HepG2 (cell line): ENCODE measurements around the gene CEL. TPM values are rescaled to one million over a fixed set of nuclear protein-coding genes. Genes with fewer than 3 reads are reported as not detected.

ENCODE experiments used
- ARNT2 ChIP-seq: sonication (generic); formaldehyde crosslinking; IDR thresholded peaks from 2 replicates; pipeline ENCODE4 v1.8.0; 2022; ENCODE audit warnings: mild to moderate bottlenecking, low read depth, missing genetic modification reagents, moderate library complexity
- ATF1 ChIP-seq: IDR thresholded peaks from 2 replicates; pipeline ENCODE4 v1.6.1; 2016; ENCODE audit warnings: mild to moderate bottlenecking, control low read depth
- FOXP1 ChIP-seq, 2 experiments: fragments of 450-650 bp in 1 of 2; IDR thresholded peaks; 2 replicates each; pipeline ENCODE4 v1.6.1; 2017 to 2018; ENCODE audit warnings: antibody characterized with exemption in 1 of 2
- GABPB1 ChIP-seq: IDR thresholded peaks from 2 replicates; pipeline ENCODE4 v1.6.1; 2016; ENCODE audit warnings: mild to moderate bottlenecking, missing genetic modification reagents, moderate library complexity, missing compliant biosample characterization
- JUND ChIP-seq: sonication (generic); formaldehyde crosslinking; IDR thresholded peaks from 2 replicates; pipeline ENCODE4 v1.8.0; 2022; ENCODE audit warnings: mild to moderate bottlenecking, missing genetic modification reagents
- NR1H2 ChIP-seq: sonication (generic); formaldehyde crosslinking; IDR thresholded peaks from 2 replicates; pipeline ENCODE4 v1.8.1; 2022; ENCODE audit warnings: low read depth, missing genetic modification reagents, borderline replicate concordance
- U2AF2 ChIP-seq: fragments of 200-400 bp; formaldehyde crosslinking; IDR thresholded peaks from 2 replicates; pipeline ENCODE4 v1.6.1; 2017; ENCODE audit warnings: low read depth, mild to moderate bottlenecking, low read length
- ZFY ChIP-seq: sonication (generic); formaldehyde crosslinking; IDR thresholded peaks from 2 replicates; pipeline ENCODE4 v1.4.0; 2020; ENCODE audit warnings: missing genetic modification reagents
- ZNF782 ChIP-seq: sonication (generic); formaldehyde crosslinking; IDR thresholded peaks from 2 replicates; pipeline ENCODE4 v1.4.0; 2020; ENCODE audit warnings: missing genetic modification reagents, mild to moderate bottlenecking, borderline replicate concordance
- polyA plus RNA-seq, 8 experiments: library from polyadenylated mRNA; depleted of rRNA in 3 of 8; stranded (reverse) in 7 of 8; unstranded in 1 of 8; fragments of >200 nt; fragmentation: Illumina TruSeq in 4 of 8; extraction: Trizol in 4 of 8; gene quantifications; 2 replicates each; pipeline versions ENCODE4 v1.2.1 to v1.2.3, GENCODE V29; 2011 to 2016; ENCODE audit warnings: low read depth in 4 of 8, missing spikeins in 1 of 8, mixed read lengths in 1 of 8; ENCODE audit not compliant: insufficient read depth in 1 of 8
- total RNA-seq, 5 experiments: library from RNA; depleted of rRNA; stranded (reverse); fragments of >200 nt; fragmentation: Illumina TruSeq; extraction: Trizol; gene quantifications; 2 replicates each; pipeline ENCODE4 v1.2.3, GENCODE V29; 2016; ENCODE audit warnings: low read depth in 1 of 5
- TF ChIP-seq, protein P1 (sequence below): sonication (generic); formaldehyde crosslinking; IDR thresholded peaks from 2 replicates; pipeline ENCODE4 v1.4.0; 2020; ENCODE audit warnings: missing genetic modification reagents
- TF ChIP-seq, protein P2 (sequence below): sonication (generic); formaldehyde crosslinking; IDR thresholded peaks from 2 replicates; pipeline ENCODE4 v1.4.0; 2020; ENCODE audit warnings: missing genetic modification reagents
- TF ChIP-seq, protein P3 (sequence below): sonication (generic); formaldehyde crosslinking; IDR thresholded peaks from 2 replicates; pipeline ENCODE4 v1.8.0; 2022; ENCODE audit warnings: mild to moderate bottlenecking, missing genetic modification reagents; ENCODE audit not compliant: insufficient replicate concordance
- TF ChIP-seq, protein P4 (sequence below): sonication (generic); formaldehyde crosslinking; IDR thresholded peaks from 2 replicates; pipeline ENCODE4 v1.8.1; 2023; ENCODE audit warnings: missing genetic modification reagents, inconsistent platforms, borderline replicate concordance
- TF ChIP-seq, protein P5 (sequence below): IDR thresholded peaks from 2 replicates; pipeline ENCODE4 v1.6.1; 2018; ENCODE audit warnings: missing genetic modification reagents, mild to moderate bottlenecking, missing compliant biosample characterization
- TF ChIP-seq, protein P6 (sequence below): sonication (generic); formaldehyde crosslinking; IDR thresholded peaks from 2 replicates; pipeline ENCODE4 v1.8.1; 2022; ENCODE audit warnings: low read depth, mild to moderate bottlenecking, missing genetic modification reagents
- TF ChIP-seq, protein P7 (sequence below): sonication (generic); formaldehyde crosslinking; IDR thresholded peaks from 2 replicates; pipeline ENCODE4 v1.8.1; 2023; ENCODE audit warnings: missing genetic modification reagents, mild to moderate bottlenecking, borderline replicate concordance

CEL gene
- total and polyA plus RNA-seq, 2 of the 13 experiments (the other 11 are each of a cell fraction or from before 2014, with no cell fraction given), result 0.63 to 1.5 TPM

DNA sequence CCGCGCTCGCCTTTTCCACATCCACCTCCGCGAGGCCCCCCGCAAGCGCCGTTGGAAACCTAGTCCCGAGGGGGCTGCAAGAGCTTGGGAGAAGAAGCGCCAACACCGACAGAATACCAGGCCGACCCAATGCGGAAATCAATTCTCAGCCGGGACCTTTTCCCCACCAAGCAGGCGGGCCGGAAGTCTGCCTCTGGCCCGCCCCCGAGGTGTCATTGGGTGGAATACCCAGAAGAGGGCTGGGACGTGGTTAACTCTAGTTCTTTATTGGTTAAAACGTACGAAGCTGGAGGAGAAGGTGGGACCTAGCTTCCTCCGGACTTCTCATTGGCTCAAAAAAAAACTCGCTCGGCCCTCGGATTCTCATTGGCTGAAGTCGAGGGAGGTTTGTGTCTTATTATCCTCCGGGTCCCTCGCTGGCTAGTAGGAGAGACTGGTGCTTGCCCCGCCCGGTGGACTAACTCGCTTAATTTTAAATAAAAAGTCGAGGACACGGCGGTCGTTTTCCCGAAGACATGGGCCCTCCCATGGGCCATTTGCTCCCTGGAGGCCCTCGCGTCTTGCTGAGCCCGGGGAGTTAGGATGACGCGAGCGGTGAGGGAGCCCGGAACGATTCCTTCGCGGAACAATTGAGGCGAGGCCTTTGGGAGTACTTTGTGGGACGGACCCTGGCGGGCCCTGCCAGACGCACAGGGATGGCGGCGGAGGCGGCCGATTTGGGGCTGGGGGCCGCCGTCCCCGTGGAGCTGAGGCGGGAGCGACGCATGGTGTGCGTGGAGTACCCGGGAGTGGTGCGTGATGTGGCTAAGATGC is 31.3 kb upstream of the CEL start, which contains the start of gene GTF3C5 (continued):
- TF ChIP-seq, protein P1, sequence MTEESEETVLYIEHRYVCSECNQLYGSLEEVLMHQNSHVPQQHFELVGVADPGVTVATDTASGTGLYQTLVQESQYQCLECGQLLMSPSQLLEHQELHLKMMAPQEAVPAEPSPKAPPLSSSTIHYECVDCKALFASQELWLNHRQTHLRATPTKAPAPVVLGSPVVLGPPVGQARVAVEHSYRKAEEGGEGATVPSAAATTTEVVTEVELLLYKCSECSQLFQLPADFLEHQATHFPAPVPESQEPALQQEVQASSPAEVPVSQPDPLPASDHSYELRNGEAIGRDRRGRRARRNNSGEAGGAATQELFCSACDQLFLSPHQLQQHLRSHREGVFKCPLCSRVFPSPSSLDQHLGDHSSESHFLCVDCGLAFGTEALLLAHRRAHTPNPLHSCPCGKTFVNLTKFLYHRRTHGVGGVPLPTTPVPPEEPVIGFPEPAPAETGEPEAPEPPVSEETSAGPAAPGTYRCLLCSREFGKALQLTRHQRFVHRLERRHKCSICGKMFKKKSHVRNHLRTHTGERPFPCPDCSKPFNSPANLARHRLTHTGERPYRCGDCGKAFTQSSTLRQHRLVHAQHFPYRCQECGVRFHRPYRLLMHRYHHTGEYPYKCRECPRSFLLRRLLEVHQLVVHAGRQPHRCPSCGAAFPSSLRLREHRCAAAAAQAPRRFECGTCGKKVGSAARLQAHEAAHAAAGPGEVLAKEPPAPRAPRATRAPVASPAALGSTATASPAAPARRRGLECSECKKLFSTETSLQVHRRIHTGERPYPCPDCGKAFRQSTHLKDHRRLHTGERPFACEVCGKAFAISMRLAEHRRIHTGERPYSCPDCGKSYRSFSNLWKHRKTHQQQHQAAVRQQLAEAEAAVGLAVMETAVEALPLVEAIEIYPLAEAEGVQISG (CRISPR knock-in tag), result peak; percentile 88
- TF ChIP-seq GABPB1 (CRISPR knock-in tag), result peak; percentile 94
- TF ChIP-seq ARNT2 (CRISPR knock-in tag), result no peak; the same call in 1 of the 2 replicates
- TF ChIP-seq JUND, result no peak
- peak; percentile 80 for TF ChIP-seq ATF1 (CRISPR knock-in tag)
- TF ChIP-seq, protein P2, sequence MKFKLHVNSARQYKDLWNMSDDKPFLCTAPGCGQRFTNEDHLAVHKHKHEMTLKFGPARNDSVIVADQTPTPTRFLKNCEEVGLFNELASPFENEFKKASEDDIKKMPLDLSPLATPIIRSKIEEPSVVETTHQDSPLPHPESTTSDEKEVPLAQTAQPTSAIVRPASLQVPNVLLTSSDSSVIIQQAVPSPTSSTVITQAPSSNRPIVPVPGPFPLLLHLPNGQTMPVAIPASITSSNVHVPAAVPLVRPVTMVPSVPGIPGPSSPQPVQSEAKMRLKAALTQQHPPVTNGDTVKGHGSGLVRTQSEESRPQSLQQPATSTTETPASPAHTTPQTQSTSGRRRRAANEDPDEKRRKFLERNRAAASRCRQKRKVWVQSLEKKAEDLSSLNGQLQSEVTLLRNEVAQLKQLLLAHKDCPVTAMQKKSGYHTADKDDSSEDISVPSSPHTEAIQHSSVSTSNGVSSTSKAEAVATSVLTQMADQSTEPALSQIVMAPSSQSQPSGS (CRISPR knock-in tag), result peak; percentile 66; the same call in 1 of the 2 replicates
- TF ChIP-seq NR1H2 (CRISPR knock-in tag), result peak; percentile 75; the same call in 1 of the 2 replicates
- no peak for TF ChIP-seq FOXP1 (IDR thresholded peaks at IDR 0.05)
- no peak for TF ChIP-seq FOXP1 (CRISPR knock-in tag; IDR thresholded peaks at IDR 0.05)
- no peak for TF ChIP-seq U2AF2
- TF ChIP-seq, protein P3, sequence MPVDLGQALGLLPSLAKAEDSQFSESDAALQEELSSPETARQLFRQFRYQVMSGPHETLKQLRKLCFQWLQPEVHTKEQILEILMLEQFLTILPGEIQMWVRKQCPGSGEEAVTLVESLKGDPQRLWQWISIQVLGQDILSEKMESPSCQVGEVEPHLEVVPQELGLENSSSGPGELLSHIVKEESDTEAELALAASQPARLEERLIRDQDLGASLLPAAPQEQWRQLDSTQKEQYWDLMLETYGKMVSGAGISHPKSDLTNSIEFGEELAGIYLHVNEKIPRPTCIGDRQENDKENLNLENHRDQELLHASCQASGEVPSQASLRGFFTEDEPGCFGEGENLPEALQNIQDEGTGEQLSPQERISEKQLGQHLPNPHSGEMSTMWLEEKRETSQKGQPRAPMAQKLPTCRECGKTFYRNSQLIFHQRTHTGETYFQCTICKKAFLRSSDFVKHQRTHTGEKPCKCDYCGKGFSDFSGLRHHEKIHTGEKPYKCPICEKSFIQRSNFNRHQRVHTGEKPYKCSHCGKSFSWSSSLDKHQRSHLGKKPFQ (CRISPR knock-in tag), result peak; percentile 59
- TF ChIP-seq, protein P4, sequence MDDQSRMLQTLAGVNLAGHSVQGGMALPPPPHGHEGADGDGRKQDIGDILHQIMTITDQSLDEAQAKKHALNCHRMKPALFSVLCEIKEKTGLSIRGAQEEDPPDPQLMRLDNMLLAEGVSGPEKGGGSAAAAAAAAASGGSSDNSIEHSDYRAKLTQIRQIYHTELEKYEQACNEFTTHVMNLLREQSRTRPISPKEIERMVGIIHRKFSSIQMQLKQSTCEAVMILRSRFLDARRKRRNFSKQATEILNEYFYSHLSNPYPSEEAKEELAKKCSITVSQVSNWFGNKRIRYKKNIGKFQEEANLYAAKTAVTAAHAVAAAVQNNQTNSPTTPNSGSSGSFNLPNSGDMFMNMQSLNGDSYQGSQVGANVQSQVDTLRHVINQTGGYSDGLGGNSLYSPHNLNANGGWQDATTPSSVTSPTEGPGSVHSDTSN (CRISPR knock-in tag), result no peak
- TF ChIP-seq, protein P5, sequence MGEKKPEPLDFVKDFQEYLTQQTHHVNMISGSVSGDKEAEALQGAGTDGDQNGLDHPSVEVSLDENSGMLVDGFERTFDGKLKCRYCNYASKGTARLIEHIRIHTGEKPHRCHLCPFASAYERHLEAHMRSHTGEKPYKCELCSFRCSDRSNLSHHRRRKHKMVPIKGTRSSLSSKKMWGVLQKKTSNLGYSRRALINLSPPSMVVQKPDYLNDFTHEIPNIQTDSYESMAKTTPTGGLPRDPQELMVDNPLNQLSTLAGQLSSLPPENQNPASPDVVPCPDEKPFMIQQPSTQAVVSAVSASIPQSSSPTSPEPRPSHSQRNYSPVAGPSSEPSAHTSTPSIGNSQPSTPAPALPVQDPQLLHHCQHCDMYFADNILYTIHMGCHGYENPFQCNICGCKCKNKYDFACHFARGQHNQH (CRISPR knock-in tag), result peak; percentile 75; the same call in 1 of the 2 replicates
- peak; percentile 88 for TF ChIP-seq ZFY (CRISPR knock-in tag)
- TF ChIP-seq, protein P6, sequence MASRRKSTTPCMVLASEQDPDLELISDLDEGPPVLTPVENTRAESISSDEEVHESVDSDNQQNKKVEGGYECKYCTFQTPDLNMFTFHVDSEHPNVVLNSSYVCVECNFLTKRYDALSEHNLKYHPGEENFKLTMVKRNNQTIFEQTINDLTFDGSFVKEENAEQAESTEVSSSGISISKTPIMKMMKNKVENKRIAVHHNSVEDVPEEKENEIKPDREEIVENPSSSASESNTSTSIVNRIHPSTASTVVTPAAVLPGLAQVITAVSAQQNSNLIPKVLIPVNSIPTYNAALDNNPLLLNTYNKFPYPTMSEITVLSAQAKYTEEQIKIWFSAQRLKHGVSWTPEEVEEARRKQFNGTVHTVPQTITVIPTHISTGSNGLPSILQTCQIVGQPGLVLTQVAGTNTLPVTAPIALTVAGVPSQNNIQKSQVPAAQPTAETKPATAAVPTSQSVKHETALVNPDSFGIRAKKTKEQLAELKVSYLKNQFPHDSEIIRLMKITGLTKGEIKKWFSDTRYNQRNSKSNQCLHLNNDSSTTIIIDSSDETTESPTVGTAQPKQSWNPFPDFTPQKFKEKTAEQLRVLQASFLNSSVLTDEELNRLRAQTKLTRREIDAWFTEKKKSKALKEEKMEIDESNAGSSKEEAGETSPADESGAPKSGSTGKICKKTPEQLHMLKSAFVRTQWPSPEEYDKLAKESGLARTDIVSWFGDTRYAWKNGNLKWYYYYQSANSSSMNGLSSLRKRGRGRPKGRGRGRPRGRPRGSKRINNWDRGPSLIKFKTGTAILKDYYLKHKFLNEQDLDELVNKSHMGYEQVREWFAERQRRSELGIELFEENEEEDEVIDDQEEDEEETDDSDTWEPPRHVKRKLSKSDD (CRISPR knock-in tag), result no peak
- TF ChIP-seq, protein P7, sequence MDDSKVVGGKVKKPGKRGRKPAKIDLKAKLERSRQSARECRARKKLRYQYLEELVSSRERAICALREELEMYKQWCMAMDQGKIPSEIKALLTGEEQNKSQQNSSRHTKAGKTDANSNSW (CRISPR knock-in tag), result peak; percentile 70; the same call in 1 of the 2 replicates
- TF ChIP-seq ZNF782 (CRISPR knock-in tag), result peak; percentile 61; the same call in 1 of the 2 replicates
